ENCODE measurements around the gene CHERP.

CHERP gene

GRCh38 chr19:16520986-16521624 is 21.1 kb downstream of the CHERP start:
- Histone ChIP-seq H3K27ac (no peak overlapping the region), H3K9me3 (ENCODE audit: severe bottlenecking) (no peaks in the 10 kb centered on the region), H3K27me3 (ENCODE audit: insufficient read depth, low read depth, severe bottlenecking) (no peaks in the 10 kb centered on the region), H3K4me3 (ENCODE audit: low read depth, low read length) (no peak overlapping the region), H3K36me3 (peaks cover 89% of the 10 kb centered on the region)
- TF ChIP-seq, protein P1, sequence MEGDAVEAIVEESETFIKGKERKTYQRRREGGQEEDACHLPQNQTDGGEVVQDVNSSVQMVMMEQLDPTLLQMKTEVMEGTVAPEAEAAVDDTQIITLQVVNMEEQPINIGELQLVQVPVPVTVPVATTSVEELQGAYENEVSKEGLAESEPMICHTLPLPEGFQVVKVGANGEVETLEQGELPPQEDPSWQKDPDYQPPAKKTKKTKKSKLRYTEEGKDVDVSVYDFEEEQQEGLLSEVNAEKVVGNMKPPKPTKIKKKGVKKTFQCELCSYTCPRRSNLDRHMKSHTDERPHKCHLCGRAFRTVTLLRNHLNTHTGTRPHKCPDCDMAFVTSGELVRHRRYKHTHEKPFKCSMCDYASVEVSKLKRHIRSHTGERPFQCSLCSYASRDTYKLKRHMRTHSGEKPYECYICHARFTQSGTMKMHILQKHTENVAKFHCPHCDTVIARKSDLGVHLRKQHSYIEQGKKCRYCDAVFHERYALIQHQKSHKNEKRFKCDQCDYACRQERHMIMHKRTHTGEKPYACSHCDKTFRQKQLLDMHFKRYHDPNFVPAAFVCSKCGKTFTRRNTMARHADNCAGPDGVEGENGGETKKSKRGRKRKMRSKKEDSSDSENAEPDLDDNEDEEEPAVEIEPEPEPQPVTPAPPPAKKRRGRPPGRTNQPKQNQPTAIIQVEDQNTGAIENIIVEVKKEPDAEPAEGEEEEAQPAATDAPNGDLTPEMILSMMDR (IDR thresholded peaks at IDR 0.05; ENCODE audit: low read depth, low read length) = no peak
- DNase-seq = no peak

DNA sequence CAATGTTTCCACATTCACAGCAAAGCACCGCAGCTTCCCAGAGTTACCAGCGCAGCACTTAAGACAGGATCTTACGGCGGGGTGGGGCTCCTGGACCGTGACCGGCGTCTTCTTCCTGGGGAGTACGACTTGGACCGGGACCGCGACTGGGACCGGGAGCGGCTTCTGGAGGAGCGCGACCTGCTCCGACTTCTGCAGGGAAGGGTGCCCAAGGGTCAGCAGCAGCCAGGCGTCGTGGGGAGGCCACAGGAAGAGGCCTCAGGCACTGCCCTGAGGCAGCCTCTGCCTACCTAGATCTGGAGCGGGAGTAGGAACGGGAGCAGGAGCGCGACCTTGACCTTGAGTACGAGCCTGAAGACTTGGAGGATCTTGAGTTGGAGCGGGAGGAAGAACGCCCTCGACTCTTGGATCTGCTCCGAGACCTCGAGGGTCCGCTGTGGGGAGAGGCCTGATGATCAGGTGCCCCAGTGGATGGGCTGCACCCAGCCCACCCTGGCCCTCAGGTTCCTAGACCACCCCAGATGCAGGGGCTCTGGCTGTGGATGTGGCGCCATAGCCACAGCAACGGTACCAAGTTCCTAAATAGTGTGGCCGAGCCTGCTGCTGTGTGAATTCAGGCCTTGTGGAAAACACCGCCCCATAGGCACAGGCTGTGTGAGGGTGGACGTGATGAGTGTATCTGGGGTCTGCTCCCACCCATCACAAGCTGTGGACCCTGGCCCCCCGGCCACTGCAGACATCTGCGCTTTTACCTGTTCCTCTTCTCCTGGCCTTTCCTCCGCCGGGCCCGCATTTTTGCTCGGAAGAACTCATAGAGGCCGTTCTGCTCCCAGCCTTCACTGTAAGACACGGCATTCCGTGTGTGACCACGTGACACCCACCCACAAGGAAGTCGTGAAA is 21.9 kb downstream of the CHERP start:
- no peaks in the 10 kb centered on the region for H3K27me3 ChIP-seq (ENCODE audit: insufficient read depth, low read depth, severe bottlenecking)
- TF ChIP-seq, protein P1 (IDR thresholded peaks at IDR 0.05; ENCODE audit: low read depth, low read length) = no peak
- H3K4me3 ChIP-seq (ENCODE audit: low read depth, low read length) = no peak overlapping the region
- no peak for DNase-seq
- H3K36me3 ChIP-seq = peaks cover 86% of the 10 kb centered on the region
- H3K9me3 ChIP-seq (ENCODE audit: severe bottlenecking) = no peaks in the 10 kb centered on the region
- no peak overlapping the region for H3K27ac ChIP-seq

DNA sequence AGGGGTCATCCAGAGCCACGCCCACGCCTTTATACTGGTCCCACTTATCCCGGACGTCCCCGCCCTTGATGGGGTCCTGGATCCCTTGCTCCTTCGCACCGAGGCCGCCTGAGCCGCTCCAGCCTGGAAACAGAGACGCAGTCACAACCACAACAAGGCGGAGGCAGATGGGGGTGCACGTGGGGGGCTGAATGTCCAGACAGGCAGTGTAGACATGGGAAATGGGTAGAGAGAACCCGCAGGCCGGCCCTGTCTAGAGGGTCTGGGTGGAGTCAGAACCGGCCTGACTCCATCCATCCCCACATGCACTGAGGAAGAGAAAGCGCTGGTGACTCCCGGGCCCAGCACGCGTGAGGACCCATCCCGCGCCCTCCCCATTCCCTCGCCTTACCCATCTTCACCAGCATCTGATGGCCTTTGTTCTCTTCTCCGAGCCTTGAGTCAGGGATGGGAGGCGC is 23.0 kb downstream of the CHERP start:
- TF ChIP-seq, protein P1 (IDR thresholded peaks at IDR 0.05; ENCODE audit: low read depth, low read length) = no peak
- DNase-seq = no peak
- no peak overlapping the region for H3K4me3 ChIP-seq (ENCODE audit: low read depth, low read length)
- no peak overlapping the region for H3K27ac ChIP-seq
- H3K36me3 ChIP-seq = peaks cover 81% of the 10 kb centered on the region
- no peaks in the 10 kb centered on the region for H3K27me3 ChIP-seq (ENCODE audit: insufficient read depth, low read depth, severe bottlenecking)
- no peaks in the 10 kb centered on the region for H3K9me3 ChIP-seq (ENCODE audit: severe bottlenecking)

- no peak for DNase-seq
- TF ChIP-seq, protein P1 (IDR thresholded peaks at IDR 0.05; ENCODE audit: low read depth, low read length) = peak; percentile 41
- no peak overlapping the region for H3K4me3 ChIP-seq (ENCODE audit: low read depth, low read length)
- H3K9me3 ChIP-seq (ENCODE audit: severe bottlenecking) = no peaks in the 10 kb centered on the region
- peaks cover 77% of the 10 kb centered on the region for H3K36me3 ChIP-seq
- no peak overlapping the region for H3K27ac ChIP-seq
- no peaks in the 10 kb centered on the region for H3K27me3 ChIP-seq (ENCODE audit: insufficient read depth, low read depth, severe bottlenecking)
These were observed 23.6 kb downstream of the CHERP start for GRCh38 chr19:16518483-16519229.

GRCh38 chr19:16518061-16518460 is 24.2 kb downstream of the CHERP start:
- TF ChIP-seq, protein P1 (IDR thresholded peaks at IDR 0.05; ENCODE audit: low read depth, low read length) = no peak
- Histone ChIP-seq H3K4me3 (ENCODE audit: low read depth, low read length) (no peak overlapping the region), H3K36me3 (peaks cover 75% of the 10 kb centered on the region)

More at GRCh38 chr19:16518061-16518460, 24.2 kb downstream of the CHERP start:
- Histone ChIP-seq H3K27me3 (ENCODE audit: insufficient read depth, low read depth, severe bottlenecking) (no peaks in the 10 kb centered on the region), H3K9me3 (ENCODE audit: severe bottlenecking) (no peaks in the 10 kb centered on the region), H3K27ac (no peak overlapping the region)
- no peak for DNase-seq

Measured in WERI-Rb-1 (cell line).